DND-41 (cell line): ENCODE measurements around the gene SEL1L.

Experiments used
- ATAC-seq: fragments of 200-7000 bp; cut with Tn5 transposase; 3 replicates; pipeline ENCODE4 v1.9.1; 2021; ENCODE audit warnings: low read depth; ENCODE audit not compliant: insufficient read depth
- DNase-seq: peaks from one replicate; pipeline ENCODE4 v3.0.0-alpha.2; 2020
- H2AFZ ChIP-seq: 2 replicates; pipeline ENCODE4 v1.6.0; 2012; ENCODE audit warnings: low read depth, low read length
- H3K27ac ChIP-seq: 2 replicates; pipeline ENCODE4 v1.5.1; 2012; ENCODE audit warnings: low read length, inconsistent platforms
- H3K27me3 ChIP-seq: fragments of 200-600 bp; sonication (generic); 2 replicates; pipeline ENCODE4 v1.6.0; 2012; ENCODE audit warnings: low read length, mild to moderate bottlenecking, inconsistent platforms; ENCODE audit not compliant: insufficient read depth, poor library complexity
- H3K36me3 ChIP-seq: 2 replicates; pipeline ENCODE4 v1.5.1; 2012; ENCODE audit warnings: low read length, inconsistent platforms; ENCODE audit not compliant: insufficient read depth
- H3K4me1 ChIP-seq: 2 replicates; pipeline ENCODE4 v1.5.1; 2012; ENCODE audit warnings: mild to moderate bottlenecking, low read length; ENCODE audit not compliant: insufficient read depth
- H3K4me2 ChIP-seq: 2 replicates; pipeline ENCODE4 v1.6.0; 2012; ENCODE audit warnings: mild to moderate bottlenecking, moderate library complexity, low read length, inconsistent platforms; ENCODE audit not compliant: insufficient read depth
- H3K4me3 ChIP-seq, 2 experiments: fragments of 200-600 bp in 1 of 2; shearing (Covaris generic) in 1 of 2; 2 replicates each; pipeline ENCODE4 v1.5.1; 2012 to 2016; ENCODE audit warnings: inconsistent platforms in 2 of 2, low read length in 2 of 2, mild to moderate bottlenecking in 2 of 2, low read depth in 1 of 2, moderate library complexity in 1 of 2
- H3K79me2 ChIP-seq: 2 replicates; pipeline ENCODE4 v1.6.0; 2012; ENCODE audit warnings: low read length, inconsistent platforms; ENCODE audit not compliant: insufficient read depth
- H3K9ac ChIP-seq: 2 replicates; pipeline ENCODE4 v1.6.0; 2012; ENCODE audit warnings: low read depth, mild to moderate bottlenecking, inconsistent platforms, low read length, moderate library complexity
- H3K9me3 ChIP-seq: 2 replicates; pipeline ENCODE4 v1.5.1; 2012; ENCODE audit warnings: low read length, moderate library complexity, mild to moderate bottlenecking, inconsistent platforms; ENCODE audit not compliant: insufficient read depth, severe bottlenecking
- H4K20me1 ChIP-seq: 2 replicates; pipeline ENCODE4 v1.6.0; 2012; ENCODE audit warnings: low read length; ENCODE audit not compliant: insufficient read depth
- EZH2 ChIP-seq: IDR thresholded peaks from 3 replicates; pipeline ENCODE4 v1.6.1; 2012; ENCODE audit warnings: borderline replicate concordance, low read depth, mild to moderate bottlenecking, moderate library complexity, low read length, inconsistent platforms; ENCODE audit not compliant: severe bottlenecking
- TF ChIP-seq, protein P1 (sequence below): IDR thresholded peaks from 2 replicates; pipeline ENCODE4 v1.5.1; 2012; ENCODE audit warnings: borderline replicate concordance, low read length, moderate library complexity, mild to moderate bottlenecking; ENCODE audit not compliant: poor library complexity, severe bottlenecking; ENCODE audit errors: extremely low read depth

SEL1L gene

DNA sequence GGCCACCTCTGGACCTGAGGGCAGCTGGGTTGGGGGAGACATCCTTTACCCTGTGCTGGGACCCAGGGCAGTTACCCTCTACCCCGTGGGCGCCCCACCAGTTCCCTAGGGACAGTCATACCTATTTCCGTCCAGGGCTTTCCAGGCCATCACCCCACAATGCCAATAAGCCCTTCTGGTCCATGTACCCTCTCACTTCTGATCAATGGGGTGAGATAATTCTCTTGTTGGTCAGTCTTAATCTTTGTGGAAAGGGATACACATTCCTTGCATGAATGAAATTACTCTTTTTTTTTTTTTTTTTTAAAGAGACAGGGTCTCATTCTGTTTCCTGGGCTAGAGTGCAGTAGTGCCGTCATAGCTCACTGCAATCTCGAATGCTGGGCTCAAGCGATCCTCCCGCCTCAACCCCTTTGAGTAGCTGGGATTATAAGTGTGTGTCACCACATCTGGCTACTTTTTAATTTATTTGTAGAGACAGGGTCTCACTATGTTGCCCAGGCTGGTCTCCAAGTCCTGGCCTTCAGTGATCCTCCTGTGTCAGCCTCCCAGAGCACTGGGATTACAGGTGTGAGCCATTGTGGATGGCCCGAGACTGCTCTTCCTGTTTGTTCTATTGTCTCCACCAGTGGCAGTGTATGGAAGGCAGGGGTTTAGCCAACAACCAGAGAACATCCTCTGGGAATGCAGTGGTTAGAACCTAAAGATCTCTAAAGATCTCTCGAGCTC lies 87.2 kb downstream of the SEL1L start:
- H2AFZ ChIP-seq = no peak overlapping the region
- H3K36me3 ChIP-seq = no peaks in the 10 kb centered on the region
- H3K27me3 ChIP-seq = peaks cover 11% of the 10 kb centered on the region
- no peaks in the 10 kb centered on the region for H4K20me1 ChIP-seq
- ATAC-seq (no peak), DNase-seq (no peak)
- no peaks in the 10 kb centered on the region for H3K79me2 ChIP-seq
- no peak overlapping the region for H3K27ac ChIP-seq
- no peak overlapping the region for H3K4me2 ChIP-seq
- H3K4me1 ChIP-seq = no peaks in the 10 kb centered on the region
- no peaks in the 10 kb centered on the region for H3K9me3 ChIP-seq
- H3K9ac ChIP-seq = no peak overlapping the region
- no peak overlapping the region for H3K4me3 ChIP-seq
- no peak for TF ChIP-seq EZH2
- TF ChIP-seq, protein P1, sequence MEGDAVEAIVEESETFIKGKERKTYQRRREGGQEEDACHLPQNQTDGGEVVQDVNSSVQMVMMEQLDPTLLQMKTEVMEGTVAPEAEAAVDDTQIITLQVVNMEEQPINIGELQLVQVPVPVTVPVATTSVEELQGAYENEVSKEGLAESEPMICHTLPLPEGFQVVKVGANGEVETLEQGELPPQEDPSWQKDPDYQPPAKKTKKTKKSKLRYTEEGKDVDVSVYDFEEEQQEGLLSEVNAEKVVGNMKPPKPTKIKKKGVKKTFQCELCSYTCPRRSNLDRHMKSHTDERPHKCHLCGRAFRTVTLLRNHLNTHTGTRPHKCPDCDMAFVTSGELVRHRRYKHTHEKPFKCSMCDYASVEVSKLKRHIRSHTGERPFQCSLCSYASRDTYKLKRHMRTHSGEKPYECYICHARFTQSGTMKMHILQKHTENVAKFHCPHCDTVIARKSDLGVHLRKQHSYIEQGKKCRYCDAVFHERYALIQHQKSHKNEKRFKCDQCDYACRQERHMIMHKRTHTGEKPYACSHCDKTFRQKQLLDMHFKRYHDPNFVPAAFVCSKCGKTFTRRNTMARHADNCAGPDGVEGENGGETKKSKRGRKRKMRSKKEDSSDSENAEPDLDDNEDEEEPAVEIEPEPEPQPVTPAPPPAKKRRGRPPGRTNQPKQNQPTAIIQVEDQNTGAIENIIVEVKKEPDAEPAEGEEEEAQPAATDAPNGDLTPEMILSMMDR = no peak

DNA sequence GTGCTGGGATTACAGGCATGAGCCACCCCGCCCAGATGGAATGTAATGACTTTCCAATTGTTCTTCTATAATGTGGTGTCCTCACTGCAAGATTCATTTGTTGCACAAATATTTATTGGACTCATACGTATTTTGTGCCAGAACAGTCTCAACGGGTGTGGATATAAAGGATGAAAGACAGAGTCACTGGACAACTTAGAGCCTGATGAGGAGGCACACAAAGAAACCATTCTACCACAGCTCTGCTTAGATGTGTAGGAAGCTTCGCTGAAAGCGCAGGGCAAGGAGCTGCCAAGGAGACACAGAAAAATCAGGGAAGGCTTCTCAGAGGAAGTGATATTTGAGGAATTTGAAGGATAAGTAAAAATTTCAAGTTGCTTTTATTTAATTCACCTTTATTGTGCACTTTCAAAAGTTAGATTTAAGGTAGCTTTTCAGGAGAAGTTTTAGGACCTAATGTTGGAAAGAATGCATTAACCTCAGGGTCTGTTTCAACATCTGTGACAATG lies 92.0 kb downstream of the SEL1L start:
- H3K4me3 ChIP-seq = no peak overlapping the region

DNA sequence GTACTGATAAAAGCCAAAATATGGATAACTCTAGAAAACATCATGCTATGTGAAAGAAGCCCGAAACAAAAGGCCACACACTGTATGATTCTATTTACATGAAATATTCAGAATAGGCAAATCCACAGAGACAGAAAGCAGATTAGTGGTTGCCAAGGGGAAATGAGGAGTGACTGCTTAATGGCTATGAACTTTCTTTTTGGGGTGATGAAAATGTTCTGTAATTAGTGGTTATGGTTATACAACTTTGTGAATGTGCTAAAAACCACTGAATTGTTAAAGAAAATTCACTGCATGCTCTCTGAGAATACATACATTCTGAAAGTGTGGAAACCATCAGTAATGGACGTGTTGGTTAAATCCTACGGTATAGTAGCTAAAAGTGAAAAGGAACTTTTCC lies 93.6 kb downstream of the SEL1L start:
- no peak overlapping the region for H3K4me3 ChIP-seq
- H3K36me3 ChIP-seq = no peaks in the 10 kb centered on the region
- ATAC-seq (no peak), DNase-seq (no peak)
- TF ChIP-seq, protein P1 = no peak
- no peak for TF ChIP-seq EZH2
- no peaks in the 10 kb centered on the region for H3K79me2 ChIP-seq
- no peak overlapping the region for H3K9ac ChIP-seq
- H3K4me1 ChIP-seq = no peaks in the 10 kb centered on the region
- no peaks in the 10 kb centered on the region for H3K9me3 ChIP-seq
- H3K27me3 ChIP-seq = peaks cover 6% of the 10 kb centered on the region
- H4K20me1 ChIP-seq = no peaks in the 10 kb centered on the region
- no peak overlapping the region for H2AFZ ChIP-seq
- no peak overlapping the region for H3K27ac ChIP-seq
- H3K4me2 ChIP-seq = no peak overlapping the region

More for the DNA sequence above, 92.0 kb downstream of the SEL1L start:
- Histone ChIP-seq H3K9ac (no peak overlapping the region), H3K4me1 (no peaks in the 10 kb centered on the region), H3K27me3 (peaks cover 6% of the 10 kb centered on the region), H3K36me3 (no peaks in the 10 kb centered on the region), H3K9me3 (no peaks in the 10 kb centered on the region), H3K79me2 (no peaks in the 10 kb centered on the region), H2AFZ (no peak overlapping the region), H3K4me2 (no peak overlapping the region), H4K20me1 (no peaks in the 10 kb centered on the region), H3K27ac (no peak overlapping the region)
- no peak for TF ChIP-seq EZH2
- TF ChIP-seq, protein P1 = no peak
- DNase-seq (no peak), ATAC-seq (no peak)
